Measurements from ENCODE around the gene SLFN5. TPM values are rescaled to one million over a fixed set of nuclear protein-coding genes. Genes with fewer than 3 reads are reported as not detected.

The SLFN5 gene
- total RNA-seq, 2 experiments from 2014 or later: 51.2 to 52.0 TPM

DNA sequence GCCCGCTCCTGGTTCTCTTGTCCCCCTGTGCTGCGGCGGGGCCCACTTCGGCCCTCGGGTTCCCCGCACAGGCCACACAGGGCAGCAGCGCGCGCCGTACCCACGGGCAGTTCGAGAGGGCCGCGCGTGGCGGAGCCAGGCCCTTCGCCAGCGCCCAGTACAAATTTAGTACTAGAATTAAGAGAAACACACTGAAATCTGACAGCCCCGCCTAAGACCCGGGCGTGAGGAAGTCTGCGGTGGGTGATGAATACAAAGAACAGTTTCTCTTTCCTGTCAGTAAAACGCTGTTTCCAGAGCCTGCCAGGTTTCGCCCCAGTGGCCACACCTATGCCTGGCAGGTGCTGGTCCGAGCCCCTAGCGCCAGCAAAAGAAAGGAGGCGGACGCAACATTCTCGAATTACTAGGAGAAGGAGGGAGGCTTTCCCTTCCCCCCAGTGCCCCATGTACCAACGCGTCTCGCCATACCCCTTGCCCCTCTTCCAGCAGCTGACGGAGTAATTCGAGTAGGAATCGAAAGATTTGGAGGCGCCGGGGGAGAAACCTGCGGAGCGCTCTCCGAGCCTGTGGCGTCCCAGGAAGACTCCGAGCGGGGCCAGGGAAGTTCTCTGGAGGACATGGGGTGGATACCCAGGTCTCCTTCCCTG lies 591 bp upstream of the SLFN5 start:
- peak; percentile 93 for DNase-seq
- Mint-ChIP-seq H3K9me3 (no peaks in the 10 kb centered on the region), H3K27ac (peak overlapping the region; percentile 99), H3K4me1 (ENCODE audit: low read depth) (peaks cover 68% of the 10 kb centered on the region), H3K36me3 (peaks cover 18% of the 10 kb centered on the region), H3K4me3 (peak overlapping the region; percentile 96), H3K27me3 (no peaks in the 10 kb centered on the region)
- intact Hi-C loops (cut with micrococcal nuclease): loop anchor here (1.0 to 5.0 kb wide), 9 partner anchors 28 to 567 kb away; partner anchors contain the start of genes PEX12, RFFL and TAF15
- POLR2A ChIA-PET: interaction anchor here (1.0 to 7.6 kb wide), 8 partner anchors 28 to 300 kb away, joined by 3 to 60 read pairs (median 5); partner anchors contain the start of genes RFFL, SLFN11 and SLFN12L
- CTCF ChIA-PET: interaction anchor here (0.6 to 4.4 kb wide), 6 partner anchors 29 to 297 kb away, joined by 3 to 17 read pairs (median 8); no protein-coding TSS in a partner anchor

DNA sequence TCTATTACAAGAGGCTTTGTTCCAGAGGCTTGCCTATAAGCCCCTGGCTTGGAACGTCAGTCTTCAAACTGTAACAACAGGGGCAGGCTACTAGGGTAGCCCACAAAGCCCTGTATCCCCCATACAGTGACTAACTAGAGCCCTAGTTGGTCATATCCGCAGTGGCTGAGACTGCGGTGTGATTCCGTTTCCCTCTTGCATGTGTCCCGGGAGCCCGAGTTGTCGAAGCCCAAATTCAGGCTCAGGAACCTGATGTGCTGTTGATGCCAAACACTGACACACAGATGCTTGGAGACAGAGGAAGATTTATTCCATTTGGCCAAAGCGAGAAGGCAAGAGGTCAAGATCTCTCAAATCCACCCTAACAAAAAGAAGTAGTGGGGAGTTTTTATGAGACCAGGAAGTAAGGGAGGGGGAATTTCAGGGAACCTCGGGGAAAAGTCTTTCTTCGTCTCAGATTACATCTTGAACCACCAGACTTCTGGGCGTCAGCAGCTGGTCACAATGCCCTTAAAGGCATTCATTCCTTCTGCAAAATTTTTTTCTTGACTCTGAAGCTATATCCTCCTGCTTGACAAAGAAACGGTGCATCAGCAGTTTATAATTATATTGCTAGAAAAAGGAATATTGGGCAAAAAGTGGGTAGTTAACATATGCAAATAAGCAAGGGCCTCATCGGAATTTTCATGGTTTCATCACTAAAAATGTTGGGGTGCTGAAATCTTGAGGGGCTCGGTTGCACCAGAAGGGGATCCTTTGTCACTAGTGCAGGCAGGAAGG lies 879 bp downstream of the SLFN5 start:
- Mint-ChIP-seq H3K27me3 (no peaks in the 10 kb centered on the region), H3K27ac (peak overlapping the region; percentile 99), H3K9me3 (no peaks in the 10 kb centered on the region), H3K36me3 (peaks cover 24% of the 10 kb centered on the region), H3K4me3 (peak overlapping the region; percentile 96), H3K4me1 (ENCODE audit: low read depth) (peaks cover 68% of the 10 kb centered on the region)
- intact Hi-C loops (cut with micrococcal nuclease): loop anchor here (1.0 to 5.0 kb wide), 14 partner anchors 25 to 565 kb away; partner anchors contain the start of genes AP2B1, NLE1, PEX12 and SLFN12L
- DNase-seq: peak; percentile 82
- CTCF ChIA-PET: interaction anchor here (1.4 to 4.4 kb wide), 4 partner anchors 66 to 290 kb away, joined by 4 to 14 read pairs (median 6); partner anchors contain the start of gene RAD51D
- POLR2A ChIA-PET: interaction anchor here (1.3 to 7.6 kb wide), 6 partner anchors 30 to 335 kb away, joined by 5 to 60 read pairs (median 6); partner anchors contain the start of genes PEX12, RFFL, SLFN11 and SLFN12L

DNA sequence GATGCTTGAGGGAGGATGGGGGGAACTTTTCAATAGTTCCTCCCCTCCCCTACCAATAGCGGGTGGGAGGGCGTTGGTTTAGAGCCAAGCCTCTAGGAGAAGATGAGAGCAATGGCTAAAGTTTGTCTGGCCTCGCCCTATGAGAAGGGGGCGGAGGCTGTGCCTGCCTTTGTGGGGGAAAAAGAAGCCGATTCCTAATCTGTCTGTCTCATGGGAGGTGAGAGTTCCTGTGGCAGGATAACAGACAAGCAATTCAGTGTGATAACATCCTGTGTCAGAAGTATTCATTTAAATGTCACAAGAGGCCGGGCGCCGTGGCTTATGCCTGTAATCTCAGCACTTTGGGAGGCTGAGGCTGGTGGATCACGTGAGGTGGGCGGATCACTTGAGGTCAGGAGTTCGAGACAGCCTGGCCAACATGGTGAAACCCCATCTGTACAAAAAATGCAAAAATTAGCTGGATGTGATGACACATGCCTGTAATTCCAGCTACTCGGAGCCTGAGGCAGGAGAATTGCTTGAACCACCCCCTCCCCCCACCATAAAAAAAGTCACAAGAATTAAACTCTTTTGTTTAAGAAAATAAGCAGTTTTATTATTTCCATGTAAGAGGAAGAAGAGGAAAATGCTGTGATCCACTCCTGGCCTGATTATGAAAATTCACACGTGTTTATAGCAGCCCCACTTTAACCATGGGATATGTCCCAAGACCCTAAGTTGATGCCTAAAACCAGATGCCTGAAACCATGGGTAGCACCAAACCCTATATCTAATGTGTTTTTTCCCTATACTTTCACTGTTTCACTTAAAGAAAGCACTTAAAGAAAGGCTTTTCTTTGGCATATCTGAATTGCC lies 1.7 kb downstream of the SLFN5 start:
- no peaks in the 10 kb centered on the region for H3K27me3 Mint-ChIP-seq
- DNase-seq: peak; percentile 97
- H3K4me3 Mint-ChIP-seq: peak overlapping the region; percentile 96
- POLR2A ChIA-PET: interaction anchor here (2.1 to 7.6 kb wide), 3 partner anchors 30 to 334 kb away, joined by 6 to 60 read pairs (median 33); partner anchors contain the start of genes PEX12 and SLFN12L
- intact Hi-C loops (cut with micrococcal nuclease): loop anchor here (1.0 to 5.0 kb wide), 9 partner anchors 26 to 848 kb away; partner anchors contain the start of genes AP2B1, CCL3, SLFN12L and SLFN13
- peaks cover 69% of the 10 kb centered on the region for H3K4me1 Mint-ChIP-seq (ENCODE audit: low read depth)
- peak overlapping the region; percentile 99 for H3K27ac Mint-ChIP-seq
- CTCF ChIA-PET: interaction anchor here (1.6 to 4.4 kb wide), 2 partner anchors 125 to 289 kb away, joined by 5 to 14 read pairs; partner anchors contain the start of gene RAD51D
- no peaks in the 10 kb centered on the region for H3K9me3 Mint-ChIP-seq
- peaks cover 30% of the 10 kb centered on the region for H3K36me3 Mint-ChIP-seq

DNA sequence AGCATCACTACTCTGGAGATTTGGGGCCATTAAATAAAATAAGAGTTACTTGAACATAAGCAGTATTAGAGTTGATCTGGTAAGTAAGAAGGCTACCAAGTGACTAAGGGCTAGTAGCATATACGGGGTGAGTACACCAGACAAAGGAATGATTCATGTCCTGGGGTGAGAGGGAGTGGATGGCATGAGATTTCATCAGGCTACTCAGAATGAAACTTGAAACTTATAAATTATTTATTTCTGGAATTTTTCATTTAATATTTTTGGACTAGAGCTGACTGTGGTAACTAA lies 2.3 kb downstream of the SLFN5 start:
- CTCF ChIA-PET: interaction anchor here (1.6 kb wide), 1 partner anchor 126 kb away, joined by 5 read pairs; the partner anchor contains the start of gene RAD51D

DNA sequence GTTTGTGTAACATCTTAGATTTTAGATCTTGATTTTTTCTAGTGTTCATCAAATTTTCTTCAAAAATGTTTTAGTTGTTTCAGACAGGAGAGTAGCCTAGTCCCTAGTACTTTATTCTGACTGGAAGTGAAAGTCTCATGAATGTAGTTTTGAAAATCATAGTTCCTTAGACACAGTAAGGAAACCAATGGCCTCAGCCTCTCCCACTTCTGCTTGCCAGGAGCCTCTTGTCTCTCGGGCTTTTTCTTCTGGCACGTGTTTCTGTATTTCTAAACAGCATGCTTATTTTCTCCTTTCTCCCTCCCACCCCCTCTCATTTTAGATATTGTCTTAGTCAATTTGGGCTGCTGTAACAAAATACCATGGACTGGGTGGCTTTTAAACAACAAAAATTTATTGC lies 9.8 kb downstream of the SLFN5 start:
- Mint-ChIP-seq H3K9me3 (no peaks in the 10 kb centered on the region), H3K27me3 (no peaks in the 10 kb centered on the region), H3K4me1 (ENCODE audit: low read depth) (peaks cover 77% of the 10 kb centered on the region), H3K27ac (peak overlapping the region; percentile 24), H3K4me3 (no peak overlapping the region), H3K36me3 (peaks cover 23% of the 10 kb centered on the region)
- DNase-seq: no peak
- ChIA-PET CTCF (interaction anchor here (1.1 kb wide), 1 partner anchor 60 kb away, joined by 3 read pairs; no protein-coding TSS in a partner anchor), POLR2A (no interaction called here)
- intact Hi-C loops (cut with micrococcal nuclease): no loop called here

More for the DNA sequence above, 2.3 kb downstream of the SLFN5 start:
- Mint-ChIP-seq H3K4me1 (ENCODE audit: low read depth) (peaks cover 65% of the 10 kb centered on the region), H3K36me3 (peaks cover 36% of the 10 kb centered on the region), H3K9me3 (no peaks in the 10 kb centered on the region), H3K27ac (peak overlapping the region; percentile 99), H3K4me3 (peak overlapping the region; percentile 96), H3K27me3 (no peaks in the 10 kb centered on the region)
- intact Hi-C loops (cut with micrococcal nuclease): loop anchor here (2.0 to 5.0 kb wide), 4 partner anchors 130 to 847 kb away; partner anchors contain the start of genes AP2B1, CCL3 and SLFN13
- DNase-seq: peak; percentile 33
- POLR2A ChIA-PET: interaction anchor here (7.6 kb wide), 1 partner anchor 31 kb away, joined by 60 read pairs; no protein-coding TSS in a partner anchor

DNA sequence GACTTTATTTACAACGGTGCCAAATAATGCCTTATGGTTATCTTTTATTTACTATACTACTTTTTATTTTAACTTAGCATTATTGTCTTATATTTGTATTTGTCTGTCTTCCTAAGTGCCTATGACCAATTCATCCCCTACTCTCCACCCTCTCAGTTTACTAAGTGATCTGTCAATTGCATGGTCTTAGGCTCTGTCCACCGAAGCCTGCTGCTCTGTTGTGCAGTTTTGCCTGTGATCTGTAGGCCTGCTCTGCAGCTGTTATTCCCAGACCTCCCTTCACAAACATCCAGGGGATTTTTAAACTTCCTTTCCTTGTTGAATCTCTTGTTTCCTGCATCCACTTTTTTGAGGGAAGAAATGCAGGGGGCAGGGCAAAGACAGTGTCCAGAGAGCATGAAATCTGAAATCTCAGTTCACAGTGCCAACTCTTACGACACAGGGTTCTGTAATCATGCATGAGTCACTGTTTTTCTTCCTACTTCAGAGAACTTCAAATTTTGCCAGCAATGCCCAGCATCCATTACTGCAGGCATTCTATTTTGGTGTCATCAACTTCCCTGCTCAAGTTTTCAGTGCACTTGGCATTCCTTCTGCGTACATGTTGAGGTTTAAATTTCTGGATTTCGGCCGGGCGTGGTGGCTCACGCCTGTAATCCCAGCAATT lies 11.4 kb downstream of the SLFN5 start:
- intact Hi-C loops (cut with micrococcal nuclease): no loop called here
- ChIA-PET POLR2A (no interaction called here), CTCF (no interaction called here)
- no peak overlapping the region for H3K27ac Mint-ChIP-seq
- DNase-seq: no peak
- H3K4me1 Mint-ChIP-seq (ENCODE audit: low read depth): peaks cover 74% of the 10 kb centered on the region
- H3K9me3 Mint-ChIP-seq: no peaks in the 10 kb centered on the region
- no peak overlapping the region for H3K4me3 Mint-ChIP-seq
- no peaks in the 10 kb centered on the region for H3K27me3 Mint-ChIP-seq
- H3K36me3 Mint-ChIP-seq: peaks cover 30% of the 10 kb centered on the region

DNA sequence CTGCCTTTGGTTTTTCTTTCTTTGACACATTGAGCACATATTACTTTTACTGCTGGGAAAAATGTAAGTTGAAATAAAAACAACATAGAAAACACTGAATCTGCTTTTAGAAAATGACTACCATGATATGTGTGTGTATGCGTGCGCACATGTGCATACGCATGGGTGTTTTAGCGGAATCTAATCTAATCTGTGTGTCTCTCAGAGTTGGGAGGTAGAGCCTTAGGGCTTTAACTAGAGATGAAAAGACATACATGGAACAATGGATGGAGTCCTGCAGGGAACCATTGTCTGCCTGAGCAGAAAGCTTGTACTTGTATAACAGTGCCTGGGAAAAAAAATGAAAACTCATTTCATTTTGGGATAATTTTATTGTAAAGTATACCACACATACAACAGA lies 12.4 kb downstream of the SLFN5 start:
- H3K4me3 Mint-ChIP-seq: no peak overlapping the region
- no peaks in the 10 kb centered on the region for H3K27me3 Mint-ChIP-seq
- ChIA-PET POLR2A (no interaction called here), CTCF (no interaction called here)
- intact Hi-C loops (cut with micrococcal nuclease): no loop called here
- H3K9me3 Mint-ChIP-seq: no peaks in the 10 kb centered on the region
- no peak overlapping the region for H3K27ac Mint-ChIP-seq
- peaks cover 80% of the 10 kb centered on the region for H3K4me1 Mint-ChIP-seq (ENCODE audit: low read depth)
- peaks cover 28% of the 10 kb centered on the region for H3K36me3 Mint-ChIP-seq
- no peak for DNase-seq

DNA sequence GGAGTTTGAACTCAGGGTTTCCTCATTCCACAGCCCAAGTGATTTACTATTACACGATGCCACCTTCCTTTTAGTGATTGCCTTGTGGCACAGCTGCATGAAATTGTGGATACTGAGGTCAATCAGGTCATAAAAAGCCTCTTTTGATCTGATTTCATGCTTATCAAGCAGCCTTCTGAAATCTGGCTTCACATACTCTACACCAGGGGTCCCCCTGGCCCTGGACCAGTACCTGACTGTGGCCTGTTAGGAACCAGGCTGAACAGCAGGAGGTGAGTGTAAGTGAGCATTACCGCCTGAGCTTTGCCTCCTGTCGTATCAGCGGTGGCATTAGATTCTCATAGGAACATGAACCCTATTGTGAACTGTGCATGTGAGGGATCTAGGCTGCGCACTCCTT lies 13.8 kb downstream of the SLFN5 start:
- Mint-ChIP-seq H3K4me1 (ENCODE audit: low read depth) (peaks cover 76% of the 10 kb centered on the region), H3K4me3 (no peak overlapping the region), H3K27ac (no peak overlapping the region), H3K36me3 (peaks cover 30% of the 10 kb centered on the region), H3K27me3 (no peaks in the 10 kb centered on the region), H3K9me3 (no peaks in the 10 kb centered on the region)
- intact Hi-C loops (cut with micrococcal nuclease): no loop called here
- no peak for DNase-seq
- CTCF ChIA-PET: interaction anchor here (0.9 kb wide), 1 partner anchor 11 kb away, joined by 3 read pairs; no protein-coding TSS in a partner anchor
- POLR2A ChIA-PET: interaction anchor here (1.1 kb wide), 1 partner anchor 281 kb away, joined by 3 read pairs; the partner anchor contains the start of gene SLFN12L

DNA sequence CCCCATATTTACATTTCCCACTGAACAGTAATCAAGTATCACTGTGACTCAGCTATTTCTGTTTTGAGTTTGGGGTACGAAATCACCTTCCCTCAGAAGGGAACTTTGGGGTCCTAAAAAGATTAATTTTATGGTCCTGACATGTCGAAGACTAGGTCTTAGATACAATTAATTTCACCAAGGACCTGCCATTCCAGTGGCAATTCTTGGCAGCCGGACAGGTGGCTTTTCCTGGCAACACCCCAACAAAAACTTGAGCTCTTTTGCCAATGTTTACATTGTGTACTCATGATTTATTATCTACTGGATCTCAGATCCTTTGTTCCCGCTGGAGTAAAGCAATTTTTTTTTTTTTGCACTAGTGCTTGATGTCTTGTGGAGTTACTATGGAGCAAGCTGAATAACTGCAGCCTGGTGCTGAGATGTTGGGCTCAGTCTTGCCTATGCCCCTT lies 14.4 kb downstream of the SLFN5 start:
- DNase-seq: no peak
- ChIA-PET POLR2A (interaction anchor here (1.1 kb wide), 1 partner anchor 280 kb away, joined by 3 read pairs; the partner anchor contains the start of gene SLFN12L), CTCF (interaction anchor here (0.7 to 1.1 kb wide), 3 partner anchors 10 to 277 kb away, joined by 3 to 4 read pairs (median 3); no protein-coding TSS in a partner anchor)
- Mint-ChIP-seq H3K9me3 (no peaks in the 10 kb centered on the region), H3K4me1 (ENCODE audit: low read depth) (peaks cover 72% of the 10 kb centered on the region), H3K36me3 (peaks cover 30% of the 10 kb centered on the region), H3K27me3 (no peaks in the 10 kb centered on the region), H3K4me3 (no peak overlapping the region), H3K27ac (no peak overlapping the region)
- intact Hi-C loops (cut with micrococcal nuclease): no loop called here

DNA sequence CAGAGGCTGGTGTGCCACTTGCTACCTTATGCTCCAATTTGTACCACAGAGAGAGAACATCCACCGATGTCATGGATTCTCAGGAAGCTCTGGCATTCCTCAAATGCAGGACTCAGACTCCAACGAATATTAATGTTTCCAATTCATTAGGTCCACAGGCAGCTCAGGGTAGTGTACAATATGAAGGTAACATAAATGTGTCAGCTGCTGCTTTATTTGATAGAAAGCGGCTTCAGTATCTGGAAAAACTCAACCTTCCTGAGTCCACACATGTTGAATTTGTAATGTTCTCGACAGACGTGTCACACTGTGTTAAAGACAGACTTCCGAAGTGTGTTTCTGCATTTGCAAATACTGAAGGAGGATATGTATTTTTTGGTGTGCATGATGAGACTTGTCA lies 16.1 kb downstream of the SLFN5 start:
- intact Hi-C loops (cut with micrococcal nuclease): no loop called here
- Mint-ChIP-seq H3K27ac (no peak overlapping the region), H3K27me3 (no peaks in the 10 kb centered on the region), H3K9me3 (no peaks in the 10 kb centered on the region), H3K4me1 (ENCODE audit: low read depth) (peaks cover 61% of the 10 kb centered on the region), H3K4me3 (no peak overlapping the region), H3K36me3 (peaks cover 43% of the 10 kb centered on the region)
- CTCF ChIA-PET: interaction anchor here (0.8 kb wide), 1 partner anchor 30 kb away, joined by 3 read pairs; no protein-coding TSS in a partner anchor
- POLR2A ChIA-PET: no interaction called here
- no peak for DNase-seq
